ENCODE measurements around the gene ANKH. TPM values are rescaled to one million over a fixed set of nuclear protein-coding genes. Genes with fewer than 3 reads are reported as not detected.
A peak's percentile ranks its signal among the peaks of the same experiment; 100 is the strongest.

Gene ANKH
- total and polyA plus RNA-seq, 2 of the 13 experiments (the other 11 are each of a cell fraction or from before 2014, with no cell fraction given) = 25.0 to 36.0 TPM

DNA sequence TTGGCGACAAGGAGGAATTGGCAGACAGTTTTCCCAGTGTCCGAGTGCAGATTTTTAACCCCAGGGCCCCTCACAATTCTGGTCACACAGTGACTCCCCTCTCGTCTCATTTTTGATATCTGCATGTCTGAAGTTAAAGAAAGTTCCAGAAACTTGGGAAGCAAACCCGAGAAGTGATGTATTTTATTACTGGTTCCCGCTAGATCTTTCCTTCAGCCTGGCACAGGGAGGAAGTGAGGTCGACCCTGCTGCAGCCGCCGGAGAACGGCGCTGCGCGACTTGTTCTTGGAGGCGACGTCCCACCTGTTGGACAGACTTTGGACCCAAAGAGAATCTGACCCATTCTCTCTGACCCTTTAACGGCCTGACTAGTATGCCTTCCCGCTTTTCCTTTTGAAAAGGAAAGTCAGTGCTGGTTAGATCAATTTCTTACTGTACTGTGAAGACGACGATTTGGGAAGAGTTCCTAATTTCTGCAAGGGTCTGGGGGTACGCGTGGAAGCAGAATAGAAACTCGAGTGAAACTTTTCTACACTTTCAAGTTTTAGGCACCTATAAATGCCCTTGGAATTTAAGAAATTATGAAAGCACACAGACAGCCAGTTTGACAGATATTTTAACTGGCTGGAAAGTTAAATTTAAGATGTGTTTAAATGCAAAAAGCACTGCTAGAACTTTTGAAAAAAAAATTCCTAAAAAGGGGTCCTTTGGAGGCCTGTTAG is 206.3 kb downstream of the ANKH start (continued):
- TF ChIP-seq, protein P1, sequence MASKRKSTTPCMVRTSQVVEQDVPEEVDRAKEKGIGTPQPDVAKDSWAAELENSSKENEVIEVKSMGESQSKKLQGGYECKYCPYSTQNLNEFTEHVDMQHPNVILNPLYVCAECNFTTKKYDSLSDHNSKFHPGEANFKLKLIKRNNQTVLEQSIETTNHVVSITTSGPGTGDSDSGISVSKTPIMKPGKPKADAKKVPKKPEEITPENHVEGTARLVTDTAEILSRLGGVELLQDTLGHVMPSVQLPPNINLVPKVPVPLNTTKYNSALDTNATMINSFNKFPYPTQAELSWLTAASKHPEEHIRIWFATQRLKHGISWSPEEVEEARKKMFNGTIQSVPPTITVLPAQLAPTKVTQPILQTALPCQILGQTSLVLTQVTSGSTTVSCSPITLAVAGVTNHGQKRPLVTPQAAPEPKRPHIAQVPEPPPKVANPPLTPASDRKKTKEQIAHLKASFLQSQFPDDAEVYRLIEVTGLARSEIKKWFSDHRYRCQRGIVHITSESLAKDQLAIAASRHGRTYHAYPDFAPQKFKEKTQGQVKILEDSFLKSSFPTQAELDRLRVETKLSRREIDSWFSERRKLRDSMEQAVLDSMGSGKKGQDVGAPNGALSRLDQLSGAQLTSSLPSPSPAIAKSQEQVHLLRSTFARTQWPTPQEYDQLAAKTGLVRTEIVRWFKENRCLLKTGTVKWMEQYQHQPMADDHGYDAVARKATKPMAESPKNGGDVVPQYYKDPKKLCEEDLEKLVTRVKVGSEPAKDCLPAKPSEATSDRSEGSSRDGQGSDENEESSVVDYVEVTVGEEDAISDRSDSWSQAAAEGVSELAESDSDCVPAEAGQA (IDR thresholded peaks at IDR 0.05; ENCODE audit: low read depth) = peak; percentile 24; the same call in 1 of the 2 replicates
- TF ChIP-seq, protein P1 (CRISPR knock-in tag; IDR thresholded peaks at IDR 0.05; ENCODE audit: borderline replicate concordance) = no peak
- TF ChIP-seq GFI1 (CRISPR knock-in tag; IDR thresholded peaks at IDR 0.05; ENCODE audit: borderline replicate concordance) = peak; percentile 40; the same call in 1 of the 2 replicates
- no peak for TF ChIP-seq MLLT10 (CRISPR knock-in tag; IDR thresholded peaks at IDR 0.05)
- TF ChIP-seq BORCS8-MEF2B (CRISPR knock-in tag; IDR thresholded peaks at IDR 0.05) = no peak
- TF ChIP-seq ZNF660 (CRISPR knock-in tag; IDR thresholded peaks at IDR 0.05; ENCODE audit: borderline replicate concordance, low read depth) = no peak
- TF ChIP-seq, protein P2, sequence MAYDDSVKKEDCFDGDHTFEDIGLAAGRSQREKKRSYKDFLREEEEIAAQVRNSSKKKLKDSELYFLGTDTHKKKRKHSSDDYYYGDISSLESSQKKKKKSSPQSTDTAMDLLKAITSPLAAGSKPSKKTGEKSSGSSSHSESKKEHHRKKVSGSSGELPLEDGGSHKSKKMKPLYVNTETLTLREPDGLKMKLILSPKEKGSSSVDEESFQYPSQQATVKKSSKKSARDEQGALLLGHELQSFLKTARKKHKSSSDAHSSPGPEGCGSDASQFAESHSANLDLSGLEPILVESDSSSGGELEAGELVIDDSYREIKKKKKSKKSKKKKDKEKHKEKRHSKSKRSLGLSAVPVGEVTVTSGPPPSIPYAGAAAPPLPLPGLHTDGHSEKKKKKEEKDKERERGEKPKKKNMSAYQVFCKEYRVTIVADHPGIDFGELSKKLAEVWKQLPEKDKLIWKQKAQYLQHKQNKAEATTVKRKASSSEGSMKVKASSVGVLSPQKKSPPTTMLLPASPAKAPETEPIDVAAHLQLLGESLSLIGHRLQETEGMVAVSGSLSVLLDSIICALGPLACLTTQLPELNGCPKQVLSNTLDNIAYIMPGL (CRISPR knock-in tag; IDR thresholded peaks at IDR 0.05; ENCODE audit: borderline replicate concordance in 1 of 2, low read depth in 1 of 2) = no peak
- TF ChIP-seq TRIM24 (CRISPR knock-in tag; IDR thresholded peaks at IDR 0.05) = no peak
- TF ChIP-seq, protein P3, sequence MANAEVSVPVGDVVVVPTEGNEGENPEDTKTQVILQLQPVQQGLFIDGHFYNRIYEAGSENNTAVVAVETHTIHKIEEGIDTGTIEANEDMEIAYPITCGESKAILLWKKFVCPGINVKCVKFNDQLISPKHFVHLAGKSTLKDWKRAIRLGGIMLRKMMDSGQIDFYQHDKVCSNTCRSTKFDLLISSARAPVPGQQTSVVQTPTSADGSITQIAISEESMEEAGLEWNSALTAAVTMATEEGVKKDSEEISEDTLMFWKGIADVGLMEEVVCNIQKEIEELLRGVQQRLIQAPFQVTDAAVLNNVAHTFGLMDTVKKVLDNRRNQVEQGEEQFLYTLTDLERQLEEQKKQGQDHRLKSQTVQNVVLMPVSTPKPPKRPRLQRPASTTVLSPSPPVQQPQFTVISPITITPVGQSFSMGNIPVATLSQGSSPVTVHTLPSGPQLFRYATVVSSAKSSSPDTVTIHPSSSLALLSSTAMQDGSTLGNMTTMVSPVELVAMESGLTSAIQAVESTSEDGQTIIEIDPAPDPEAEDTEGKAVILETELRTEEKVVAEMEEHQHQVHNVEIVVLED (CRISPR knock-in tag; IDR thresholded peaks at IDR 0.05; ENCODE audit: borderline replicate concordance) = no peak
- TF ChIP-seq ZNF672 (CRISPR knock-in tag; IDR thresholded peaks at IDR 0.05) = no peak
- TF ChIP-seq, protein P4, sequence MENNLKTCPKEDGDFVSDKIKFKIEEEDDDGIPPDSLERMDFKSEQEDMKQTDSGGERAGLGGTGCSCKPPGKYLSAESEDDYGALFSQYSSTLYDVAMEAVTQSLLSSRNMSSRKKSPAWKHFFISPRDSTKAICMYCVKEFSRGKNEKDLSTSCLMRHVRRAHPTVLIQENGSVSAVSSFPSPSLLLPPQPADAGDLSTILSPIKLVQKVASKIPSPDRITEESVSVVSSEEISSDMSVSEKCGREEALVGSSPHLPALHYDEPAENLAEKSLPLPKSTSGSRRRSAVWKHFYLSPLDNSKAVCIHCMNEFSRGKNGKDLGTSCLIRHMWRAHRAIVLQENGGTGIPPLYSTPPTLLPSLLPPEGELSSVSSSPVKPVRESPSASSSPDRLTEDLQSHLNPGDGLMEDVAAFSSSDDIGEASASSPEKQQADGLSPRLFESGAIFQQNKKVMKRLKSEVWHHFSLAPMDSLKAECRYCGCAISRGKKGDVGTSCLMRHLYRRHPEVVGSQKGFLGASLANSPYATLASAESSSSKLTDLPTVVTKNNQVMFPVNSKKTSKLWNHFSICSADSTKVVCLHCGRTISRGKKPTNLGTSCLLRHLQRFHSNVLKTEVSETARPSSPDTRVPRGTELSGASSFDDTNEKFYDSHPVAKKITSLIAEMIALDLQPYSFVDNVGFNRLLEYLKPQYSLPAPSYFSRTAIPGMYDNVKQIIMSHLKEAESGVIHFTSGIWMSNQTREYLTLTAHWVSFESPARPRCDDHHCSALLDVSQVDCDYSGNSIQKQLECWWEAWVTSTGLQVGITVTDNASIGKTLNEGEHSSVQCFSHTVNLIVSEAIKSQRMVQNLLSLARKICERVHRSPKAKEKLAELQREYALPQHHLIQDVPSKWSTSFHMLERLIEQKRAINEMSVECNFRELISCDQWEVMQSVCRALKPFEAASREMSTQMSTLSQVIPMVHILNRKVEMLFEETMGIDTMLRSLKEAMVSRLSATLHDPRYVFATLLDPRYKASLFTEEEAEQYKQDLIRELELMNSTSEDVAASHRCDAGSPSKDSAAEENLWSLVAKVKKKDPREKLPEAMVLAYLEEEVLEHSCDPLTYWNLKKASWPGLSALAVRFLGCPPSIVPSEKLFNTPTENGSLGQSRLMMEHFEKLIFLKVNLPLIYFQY (CRISPR knock-in tag; IDR thresholded peaks at IDR 0.05; ENCODE audit: borderline replicate concordance) = peak; percentile 61; the same call in 1 of the 2 replicates
